Mucosa of gallbladder (tissue), 1 donor: Measurements from ENCODE around the gene TASP1. TPM values are rescaled to one million over a fixed set of nuclear protein-coding genes. Genes with fewer than 3 reads are reported as not detected.

Experiments used
- DNase-seq: peaks from one replicate; pipeline ENCODE4 v3.0.0-alpha.2; 2020; ENCODE audit warnings: low spot score
- total RNA-seq: library from RNA; stranded (reverse); gene quantifications from one replicate; pipeline ENCODE4 v1.2.1, GENCODE V29; 2021
- donor health status: DM: no; HTN: no; CAD: no.

Gene TASP1
- total RNA-seq, 1 donor from 2014 or later, result 11.8 TPM

DNA sequence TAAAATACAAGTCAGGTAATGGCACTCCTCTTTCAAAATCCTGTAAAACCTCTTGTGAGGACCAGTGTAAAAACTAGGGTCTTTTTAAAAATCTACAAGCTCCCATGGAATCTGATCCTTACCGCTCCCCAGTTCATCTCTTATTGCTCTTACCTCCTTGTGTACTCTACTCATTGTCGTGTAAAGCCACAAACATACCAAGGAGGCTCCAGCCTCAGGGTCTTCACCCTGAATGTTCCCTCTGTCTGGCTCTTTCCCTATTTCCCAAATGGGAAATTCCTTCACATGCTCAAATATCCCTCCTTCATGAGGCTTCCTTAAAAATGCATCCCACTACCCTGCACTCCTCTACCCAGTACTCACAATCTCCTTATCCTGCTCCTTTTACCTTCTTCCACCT is 67.1 kb downstream of the TASP1 start:
- no peak for DNase-seq

DNA sequence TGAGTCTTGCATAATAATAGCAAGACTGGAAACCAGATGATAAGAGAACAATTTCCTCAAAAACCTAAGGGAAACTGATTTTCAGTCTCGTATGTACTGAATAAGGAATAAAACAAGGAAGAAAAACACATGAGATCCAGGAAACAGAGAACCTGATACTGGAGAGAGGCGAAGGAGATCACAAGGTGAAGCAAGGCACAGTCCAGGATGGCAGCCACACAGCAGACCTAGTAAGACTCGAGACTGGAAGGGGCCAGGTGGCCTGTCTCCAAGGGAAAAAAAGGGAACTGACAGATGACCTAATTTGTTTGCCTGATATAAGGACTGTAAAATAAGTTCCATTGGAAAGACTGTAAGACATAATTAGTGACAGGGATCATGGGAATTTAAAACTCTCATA is 71.1 kb downstream of the TASP1 start:
- DNase-seq, result no peak

DNA sequence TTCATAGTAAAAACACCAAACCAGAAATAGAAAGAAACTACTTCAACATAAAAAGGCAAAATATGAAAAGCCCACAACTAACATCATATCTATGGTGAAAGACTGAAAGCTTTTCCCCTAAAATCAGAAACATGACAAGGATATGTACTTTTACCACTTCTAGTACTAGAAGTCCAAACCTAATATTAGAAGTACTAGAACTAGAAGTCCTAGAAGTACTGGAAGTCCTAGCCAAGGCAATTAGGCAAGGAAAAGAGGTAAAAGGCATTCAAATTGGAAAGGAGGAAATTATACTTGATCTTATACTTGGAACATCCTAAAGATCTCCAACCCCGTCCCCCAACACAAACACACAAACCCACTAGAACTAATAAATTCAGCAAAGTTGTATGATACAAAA is 74.9 kb downstream of the TASP1 start:
- no peak for DNase-seq

DNA sequence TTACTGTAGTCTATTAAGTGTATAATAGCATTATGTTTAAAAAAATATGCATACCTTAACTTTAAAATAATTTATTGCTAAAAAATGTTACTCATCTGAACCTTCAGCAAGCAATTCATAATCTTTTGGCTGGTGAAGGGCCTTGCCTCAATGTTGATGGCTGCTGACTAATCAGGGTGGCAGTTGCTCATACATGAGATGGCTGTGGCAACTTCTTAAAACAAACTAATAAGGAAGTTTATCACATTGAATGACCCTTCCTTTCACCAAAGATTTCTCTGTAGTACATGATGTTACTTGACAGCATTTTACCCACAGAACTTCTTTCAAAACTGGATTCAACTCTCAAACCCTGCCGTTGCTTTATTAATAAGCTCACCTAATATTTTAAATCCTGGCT is 84.0 kb downstream of the TASP1 start:
- DNase-seq, result no peak

DNA sequence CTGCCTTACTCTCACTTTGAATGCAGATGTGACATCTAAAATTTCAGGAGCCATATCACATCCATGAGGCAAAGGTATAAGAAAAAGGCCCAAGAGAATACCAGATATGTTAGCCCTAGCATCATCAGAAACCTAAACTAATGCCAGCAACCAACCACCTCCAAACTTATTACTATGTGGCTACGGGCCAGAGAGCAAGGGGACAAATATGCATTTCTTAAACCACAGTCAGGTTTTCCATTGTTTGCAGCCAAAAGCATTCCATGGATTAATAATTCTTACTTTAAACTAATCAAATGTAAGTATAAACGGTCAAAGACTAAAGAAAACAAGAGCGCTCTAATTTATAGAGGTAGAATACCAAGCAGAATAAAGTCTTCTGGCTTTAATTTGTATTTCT is 84.7 kb downstream of the TASP1 start:
- no peak for DNase-seq

DNA sequence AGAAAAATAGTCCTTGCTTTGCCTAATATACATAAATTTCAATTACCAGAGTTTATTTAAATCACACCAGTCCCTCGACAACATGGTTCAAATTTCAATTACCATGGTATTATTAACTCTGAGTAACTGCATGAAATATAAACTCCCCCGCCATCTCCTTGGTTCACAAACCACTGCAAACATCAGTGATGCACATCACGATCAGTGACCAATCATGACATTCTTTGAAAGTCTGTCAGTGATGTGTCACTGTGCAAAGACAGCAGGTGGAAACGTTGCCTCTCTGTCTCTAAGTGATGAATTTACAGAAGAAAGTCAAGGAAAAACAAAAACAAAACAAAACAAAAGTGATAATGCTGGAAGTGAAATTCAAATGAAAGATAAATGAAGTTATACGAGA is 86.7 kb downstream of the TASP1 start:
- DNase-seq, result no peak

DNA sequence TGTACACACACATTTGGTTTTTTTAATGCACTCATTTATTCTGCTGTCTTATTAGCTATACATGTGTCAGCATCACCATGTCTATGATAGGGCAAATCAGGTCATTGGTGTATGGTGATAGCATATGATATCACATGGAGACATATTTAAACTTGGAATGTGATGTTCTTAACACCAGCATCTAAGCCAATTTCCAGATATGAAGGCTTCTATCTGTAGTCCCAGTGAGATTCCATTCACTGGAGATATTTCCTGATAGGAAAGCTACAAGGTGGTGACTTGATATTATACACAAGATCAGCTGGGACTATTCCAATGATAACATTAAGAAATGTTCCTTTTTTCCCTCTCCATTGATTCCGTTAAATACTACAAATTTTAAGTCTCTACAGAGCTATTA is 89.3 kb downstream of the TASP1 start:
- no peak for DNase-seq

DNA sequence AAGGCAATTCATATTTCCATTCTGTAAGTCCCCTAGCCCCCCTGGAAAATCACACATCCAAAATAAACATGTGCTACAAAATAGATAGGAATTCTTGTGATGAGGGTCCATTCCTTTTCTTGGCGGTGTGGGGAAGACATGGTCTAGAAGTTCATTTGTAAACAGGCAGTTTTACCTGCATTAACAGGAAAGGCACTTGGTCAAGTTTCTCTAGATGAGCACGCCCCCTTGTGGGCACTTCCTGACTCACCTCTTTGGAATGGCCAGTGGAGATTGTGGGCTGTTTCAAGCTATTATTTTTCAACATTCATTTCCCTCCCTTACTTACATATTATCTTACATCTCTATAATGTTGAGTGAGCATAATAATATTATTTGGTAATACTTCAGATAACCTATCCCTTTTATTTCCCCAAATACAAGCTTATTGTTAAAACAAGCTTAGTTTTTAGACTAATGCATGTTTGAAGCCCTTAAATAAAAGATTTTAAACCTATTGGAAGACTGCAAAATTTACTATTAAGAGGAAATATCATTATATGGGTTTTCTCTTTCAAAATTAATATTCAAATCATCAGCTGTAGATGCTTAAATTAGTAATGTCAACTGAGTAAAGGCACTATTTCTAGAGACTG is 92.1 kb downstream of the TASP1 start:
- DNase-seq, result peak; percentile 70

DNA sequence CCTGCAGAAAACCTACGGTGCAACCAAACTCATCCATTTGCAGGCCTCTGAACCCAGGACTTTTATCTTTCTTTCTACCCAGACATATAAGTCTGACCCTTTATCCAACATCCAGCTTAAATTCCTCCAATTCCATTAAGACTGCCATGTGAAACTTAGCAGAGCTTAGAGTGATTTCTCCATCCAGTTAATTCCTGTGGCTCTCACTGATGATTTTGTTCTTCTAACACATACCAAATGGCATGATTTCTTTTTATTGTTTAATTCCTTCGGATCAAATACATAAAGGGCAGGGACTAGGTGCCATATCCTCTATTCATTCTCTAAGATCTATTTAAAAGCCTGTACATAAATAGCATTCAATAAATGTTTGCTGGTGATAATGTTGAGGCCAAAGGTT is 92.9 kb downstream of the TASP1 start:
- DNase-seq, result no peak

DNA sequence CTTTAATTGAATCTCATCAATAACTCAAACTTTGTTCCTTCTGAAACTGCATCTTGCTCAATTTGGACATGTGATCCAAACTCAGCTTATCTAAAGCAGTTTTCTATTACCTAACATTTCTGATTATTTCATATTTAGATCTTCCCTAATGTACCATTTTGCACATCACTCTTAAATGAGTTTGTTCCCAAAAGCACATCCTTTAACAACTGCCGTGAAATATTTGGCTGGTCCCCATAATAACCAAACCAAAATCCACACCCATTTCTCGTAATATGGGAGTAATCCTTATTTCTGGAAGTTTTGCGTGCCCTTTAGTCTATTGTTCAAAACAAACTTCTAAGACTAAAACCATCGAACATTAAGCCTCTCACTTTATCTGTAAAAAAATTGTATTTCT is 94.9 kb downstream of the TASP1 start:
- no peak for DNase-seq

DNA sequence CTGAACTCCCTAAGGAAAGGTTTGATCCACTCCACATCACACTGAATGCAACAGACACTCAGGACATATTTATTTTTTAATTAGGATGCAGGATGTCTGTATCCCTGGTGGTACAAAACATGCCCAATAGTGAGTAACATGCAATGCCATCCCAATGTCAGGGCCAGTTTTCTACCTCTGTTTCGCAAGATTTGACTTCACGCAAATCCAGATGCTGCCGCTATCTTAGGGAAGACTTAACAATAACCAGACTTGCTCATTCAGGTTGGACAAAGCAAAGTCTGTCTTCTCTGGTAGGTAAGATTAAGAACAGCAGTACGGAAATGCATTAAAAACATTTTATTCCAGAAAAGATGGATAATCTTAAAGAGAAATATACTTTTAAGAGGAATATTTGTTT is 103.1 kb downstream of the TASP1 start:
- DNase-seq, result no peak

DNA sequence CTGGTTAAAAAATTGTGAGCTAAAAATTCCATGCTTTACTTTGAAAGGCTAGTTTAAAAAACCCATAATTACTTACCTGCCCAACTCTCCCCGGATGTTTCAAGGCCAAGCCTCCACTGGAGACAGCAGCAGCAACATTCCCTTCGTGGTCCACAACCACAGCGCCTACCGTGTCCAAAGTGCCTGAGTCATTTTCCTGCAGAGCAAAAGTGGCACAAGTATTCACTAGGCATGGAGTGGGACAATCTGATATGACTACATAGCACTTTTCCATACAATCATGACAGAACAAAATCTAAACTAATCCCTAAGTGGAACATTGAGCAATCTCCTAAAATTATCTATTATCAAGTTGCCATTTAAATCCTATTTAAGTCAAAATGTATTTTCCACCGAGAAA is 104.8 kb downstream of the TASP1 start:
- no peak for DNase-seq

DNA sequence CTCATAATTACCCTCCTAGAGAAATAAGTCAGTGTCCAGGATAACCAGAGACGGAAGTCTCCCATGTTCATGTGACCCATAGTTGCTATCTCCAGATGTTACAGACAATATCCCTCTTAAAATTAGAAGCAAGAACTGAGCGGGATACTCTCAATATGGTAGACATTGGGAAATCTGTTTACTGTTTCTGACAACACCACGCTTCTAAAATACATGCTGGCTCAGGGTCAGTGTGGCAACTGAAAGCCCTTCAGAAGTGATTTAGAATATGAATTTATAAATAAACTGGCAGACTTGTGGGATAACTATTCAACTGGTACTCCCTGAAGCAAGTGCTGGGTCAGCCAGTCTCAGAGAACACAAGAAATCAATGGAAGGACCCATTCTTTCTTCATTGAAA is 108.6 kb downstream of the TASP1 start:
- no peak for DNase-seq

DNA sequence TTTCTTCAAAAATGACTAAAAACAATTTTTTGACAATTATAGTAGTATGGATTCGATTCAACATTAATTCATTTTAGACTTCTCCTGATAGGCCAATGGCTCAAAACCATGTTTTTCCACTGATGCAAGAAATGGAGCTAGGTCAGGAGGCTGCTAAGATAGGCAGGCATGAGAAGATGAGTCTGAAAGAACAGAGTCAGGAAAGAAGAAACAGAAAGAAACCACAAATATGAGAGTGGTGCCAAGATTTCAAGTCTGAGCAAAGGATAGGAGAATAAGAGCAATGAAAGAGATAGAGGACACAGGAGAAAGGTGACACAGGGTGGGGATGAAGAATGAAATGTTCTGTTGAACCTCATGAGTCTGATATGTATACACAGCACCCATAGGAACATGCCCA is 112.2 kb downstream of the TASP1 start:
- DNase-seq, result no peak

DNA sequence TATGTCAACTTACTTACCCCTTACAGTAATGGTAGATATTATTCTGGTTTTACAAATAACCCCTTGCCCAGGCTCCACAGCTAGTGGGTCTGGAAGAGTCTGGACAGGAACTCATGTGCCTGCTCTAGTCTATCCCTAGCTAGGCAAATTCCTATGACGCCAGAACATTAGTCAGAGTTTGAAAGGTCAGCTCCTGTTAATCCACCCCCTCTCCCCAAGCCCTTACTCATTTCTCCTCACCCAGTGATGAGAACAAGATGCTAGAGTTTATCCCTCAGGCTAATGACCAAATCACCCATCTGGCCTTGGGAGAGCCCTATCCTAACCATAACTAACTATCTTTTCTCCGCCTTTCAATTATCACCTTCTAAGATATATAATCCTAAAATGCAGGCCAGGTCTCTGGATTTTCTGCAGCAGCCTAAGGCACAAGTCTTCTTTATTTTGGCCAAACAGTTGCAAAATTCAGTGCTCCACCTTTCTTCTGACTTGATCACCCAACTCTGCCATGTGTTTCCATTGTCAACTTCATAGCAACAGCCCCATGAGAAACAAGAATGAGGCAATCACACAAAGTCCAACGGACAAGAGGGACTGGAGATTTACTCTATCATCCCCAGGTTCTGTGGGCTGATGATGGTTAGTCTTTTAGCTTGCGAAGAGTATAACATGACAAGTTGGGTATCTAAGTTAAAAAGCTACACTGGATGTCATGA is 113.3 kb downstream of the TASP1 start:
- no peak for DNase-seq

DNA sequence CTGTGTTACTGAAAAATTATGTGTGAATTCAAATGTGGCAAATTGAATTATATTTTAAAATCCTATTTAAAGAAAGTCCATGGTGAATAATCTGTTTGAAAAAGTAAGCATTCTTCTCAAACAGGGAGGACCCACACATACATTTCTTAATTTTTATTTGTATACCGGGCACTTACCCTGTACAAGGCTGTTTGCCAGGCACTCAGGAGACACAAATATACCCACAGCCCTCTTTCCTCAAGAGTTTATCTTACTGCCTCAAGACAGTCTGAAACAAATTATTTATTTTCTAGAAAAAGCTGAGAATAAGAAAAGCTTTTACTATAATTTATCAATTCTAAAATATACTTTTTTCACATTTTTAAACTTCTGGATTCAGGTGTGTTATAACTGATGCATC is 114.4 kb downstream of the TASP1 start:
- DNase-seq, result no peak

DNA sequence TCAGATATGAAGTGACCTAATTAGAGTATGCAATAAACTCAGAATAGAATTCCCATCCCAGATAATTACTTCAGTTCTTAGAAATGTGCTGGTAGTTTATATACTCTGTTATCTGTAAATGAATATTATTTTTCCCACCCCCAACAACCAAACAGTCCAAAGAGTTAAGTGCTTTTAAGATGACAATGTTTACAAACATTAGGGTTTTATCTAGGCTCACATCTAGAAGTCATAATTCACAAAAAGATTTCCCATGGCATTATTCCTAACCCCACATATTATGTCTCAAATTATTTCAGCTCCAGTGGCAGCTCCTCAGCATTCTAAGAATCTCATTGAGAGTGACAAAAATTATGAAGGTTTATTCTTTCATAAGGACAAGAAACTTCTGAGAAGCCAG is 120.9 kb downstream of the TASP1 start:
- no peak for DNase-seq

DNA sequence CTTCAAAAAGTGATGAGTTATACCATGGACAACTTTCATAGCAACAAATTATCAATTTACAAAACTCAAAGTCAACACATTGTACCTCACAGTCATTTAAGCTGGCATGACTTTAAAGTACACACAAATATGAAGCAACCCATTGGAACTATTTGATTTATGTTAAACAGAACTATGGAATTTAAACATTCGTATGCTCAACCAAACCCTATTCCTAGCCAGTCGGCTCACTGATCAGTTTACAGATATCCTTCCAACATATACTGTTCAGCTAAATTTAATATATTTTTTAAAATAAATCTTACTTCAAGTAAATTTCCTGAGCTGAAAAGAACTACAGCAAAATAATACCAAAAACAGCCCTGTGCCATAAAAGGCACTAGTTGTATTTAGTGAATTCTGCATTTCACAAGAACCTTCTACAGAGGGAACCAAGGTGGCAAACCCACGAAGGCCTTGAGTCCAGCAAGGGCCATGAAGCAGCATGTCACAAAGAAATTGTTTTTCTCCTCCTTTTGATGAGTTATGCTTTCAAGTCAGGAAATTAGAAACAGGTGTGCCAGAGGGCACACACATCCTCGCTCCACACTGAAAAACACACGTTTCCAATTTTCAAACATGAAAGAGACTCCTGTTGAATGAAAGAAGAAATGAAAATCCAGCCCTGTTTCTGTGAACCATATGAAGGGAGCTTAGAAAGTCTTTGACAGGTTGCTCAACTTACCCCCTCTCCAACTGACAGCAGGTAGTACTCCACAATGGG is 122.8 kb downstream of the TASP1 start:
- no peak for DNase-seq

DNA sequence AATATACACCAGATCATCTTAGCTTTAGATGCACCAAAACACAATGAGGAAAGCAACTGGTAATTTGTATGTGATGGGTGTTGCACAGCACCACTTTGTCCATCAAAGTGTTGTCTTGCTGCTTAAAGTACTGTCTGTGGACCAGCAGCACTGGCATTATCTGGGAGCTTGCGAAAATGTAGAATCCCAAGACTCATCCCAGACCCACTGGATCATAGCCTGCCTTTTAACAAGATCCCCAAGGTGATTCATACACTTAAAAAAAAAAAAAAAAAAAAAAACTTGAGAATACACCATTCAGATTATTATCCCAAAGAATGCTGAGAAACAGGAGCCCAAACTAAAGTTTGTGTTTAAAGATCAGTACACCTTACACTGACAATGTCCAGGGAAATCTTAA is 123.4 kb downstream of the TASP1 start:
- DNase-seq, result no peak

DNA sequence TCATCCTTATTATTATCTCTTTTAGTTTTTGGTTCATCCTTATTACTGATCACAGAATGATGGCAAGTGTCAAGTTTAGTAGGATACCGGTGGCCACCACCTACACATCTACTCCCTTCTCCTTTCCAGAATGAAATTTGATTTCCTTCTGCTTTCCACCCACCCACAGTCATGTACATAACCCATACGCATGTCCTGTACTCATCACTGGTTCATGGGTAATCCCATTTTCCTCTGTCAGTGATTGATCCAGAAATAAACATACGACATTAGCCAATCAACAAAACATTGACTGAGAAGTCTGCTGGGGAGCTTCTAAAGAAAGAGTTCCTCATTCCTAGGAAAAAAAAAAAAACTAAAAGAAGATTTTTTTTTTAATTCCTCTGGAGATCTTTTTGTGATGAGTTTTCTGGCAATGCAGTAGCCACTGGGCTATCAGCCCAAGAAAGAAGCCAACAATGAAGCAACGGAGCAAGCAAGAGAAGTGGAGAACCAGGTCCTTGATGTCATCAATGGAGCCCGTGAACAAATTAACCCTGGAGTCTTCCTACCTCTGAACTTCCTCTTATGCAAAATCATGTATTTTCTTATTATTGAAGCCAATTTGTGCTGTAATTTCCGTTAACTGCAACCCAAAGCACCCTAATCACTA is 127.8 kb downstream of the TASP1 start:
- DNase-seq, result peak; percentile 16

DNA sequence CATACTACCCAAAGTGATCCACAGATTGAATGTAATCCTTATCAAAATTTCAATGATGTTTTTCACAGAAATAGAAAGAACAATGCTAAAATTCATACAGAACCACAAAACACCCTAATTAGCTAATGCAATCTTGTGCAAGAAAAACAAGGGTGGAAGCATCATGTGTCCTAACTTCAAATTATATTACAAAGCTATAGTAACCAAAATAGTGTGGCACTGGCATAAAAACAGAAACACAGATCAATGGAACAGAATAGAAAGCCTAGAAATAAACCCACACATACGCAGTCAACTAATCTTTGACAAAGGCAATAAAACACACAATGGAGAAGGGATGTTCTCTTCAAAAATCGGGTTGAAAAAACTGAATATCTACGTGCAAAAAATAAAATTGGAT is 131.1 kb downstream of the TASP1 start:
- no peak for DNase-seq

DNA sequence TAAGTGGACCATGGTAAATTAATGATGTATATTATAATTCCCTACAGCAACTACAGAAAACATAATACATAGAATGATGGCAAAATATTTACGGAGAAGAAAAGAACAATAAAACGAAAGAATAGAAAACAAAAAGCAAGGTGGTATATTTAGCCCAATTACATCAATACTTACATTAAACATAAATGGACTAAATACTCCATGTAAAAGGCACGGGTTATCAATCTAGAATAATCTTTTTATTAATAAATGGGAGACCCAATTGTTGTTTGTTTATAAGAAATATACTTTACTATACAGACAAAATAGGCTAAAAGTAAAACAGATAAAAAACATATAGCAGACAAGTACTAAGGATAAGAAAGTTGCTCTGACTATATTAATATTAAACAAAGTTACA is 137.2 kb downstream of the TASP1 start:
- DNase-seq, result no peak

DNA sequence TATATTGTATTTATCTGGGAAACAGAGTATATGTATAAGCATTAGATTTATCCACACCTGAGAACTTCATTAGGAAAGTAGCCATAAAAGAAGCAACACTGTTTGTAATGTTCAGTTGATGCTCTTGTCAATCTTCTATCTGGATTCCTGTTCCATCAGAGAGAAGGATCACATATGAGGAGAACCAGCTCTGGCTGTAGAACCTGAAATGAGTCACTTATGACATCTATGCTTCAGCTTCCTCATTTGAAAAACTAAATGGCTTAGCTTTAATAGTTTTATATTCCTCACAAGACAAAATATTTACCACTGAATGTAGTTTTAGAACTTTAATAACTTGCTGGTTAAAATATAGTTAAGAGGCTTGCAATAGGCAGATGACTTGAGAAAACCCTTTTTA is 144.7 kb downstream of the TASP1 start:
- DNase-seq, result no peak
